Erythroblast (primary cell): ENCODE measurements around the gene FARP2.

ENCODE experiments used
- DNase-seq, 2 experiments: peaks; one replicate each; lab custom pipeline; 2025; lab: John Stamatoyannopoulos, UW
- GATA1 ChIP-seq: IDR thresholded peaks from 2 replicates; pipeline ENCODE4 v1.6.1; 2011; ENCODE audit warnings: low read depth, mild to moderate bottlenecking, control low read depth, low read length, moderate library complexity
- POLR2A ChIP-seq: IDR thresholded peaks from 2 replicates; pipeline ENCODE4 v1.6.1; 2011; ENCODE audit warnings: mild to moderate bottlenecking, low read length

The FARP2 gene

GRCh38 chr2:241493092-241493491, 137.0 kb downstream of the FARP2 start:
- TF ChIP-seq POLR2A (no peak), GATA1 (no peak)
- no peak for DNase-seq

GRCh38 chr2:241494311-241494908, 138.3 kb downstream of the FARP2 start:
- no peak for TF ChIP-seq POLR2A
- no peak for TF ChIP-seq GATA1
- no peak for DNase-seq

GRCh38 chr2:241495172-241496002, 139.3 kb downstream of the FARP2 start:
- DNase-seq, result no peak
- TF ChIP-seq GATA1 (no peak), POLR2A (no peak)

DNA sequence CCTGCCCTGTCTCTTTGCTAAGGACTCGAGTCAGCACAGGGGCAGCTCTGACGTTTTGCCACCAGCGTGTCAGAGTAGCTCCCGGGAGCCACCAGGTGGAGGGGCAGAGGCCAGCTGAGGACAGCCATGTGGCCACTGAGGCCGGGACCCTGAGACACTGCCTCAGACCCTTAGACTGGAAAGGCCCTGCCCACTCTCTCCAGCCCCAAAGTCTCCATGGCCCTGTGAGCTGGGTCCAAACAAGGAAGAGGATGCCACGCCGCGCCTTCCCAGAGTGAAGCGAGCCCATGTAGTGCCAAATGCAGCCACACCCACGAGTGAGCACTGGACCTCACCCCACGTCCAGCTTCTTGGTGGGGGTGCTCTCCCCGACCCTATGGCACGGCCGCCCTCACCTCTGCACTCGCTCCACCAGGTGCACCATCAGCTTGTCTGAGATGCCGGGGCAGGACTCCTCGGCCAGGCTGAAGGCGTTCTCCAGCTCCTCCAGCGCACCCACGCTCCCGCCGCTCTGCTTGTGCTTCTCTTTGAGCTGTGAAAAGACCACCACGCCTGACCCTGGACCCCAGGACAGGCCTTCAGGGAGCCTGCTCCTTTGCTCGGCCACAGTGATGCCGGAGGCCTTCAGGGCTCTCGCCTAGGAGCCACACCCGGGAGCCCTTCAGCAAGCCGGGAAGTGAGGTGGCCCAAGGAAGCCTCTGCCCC, 140.1 kb downstream of the FARP2 start:
- no peak for TF ChIP-seq POLR2A
- TF ChIP-seq GATA1, result no peak
- DNase-seq, result no peak

- no peak for DNase-seq
- TF ChIP-seq POLR2A (no peak), GATA1 (no peak)
Measured at GRCh38 chr2:241496904-241497877, 141.1 kb downstream of the FARP2 start.

- TF ChIP-seq POLR2A (no peak), GATA1 (no peak)
- DNase-seq, result no peak
Measured at GRCh38 chr2:241498115-241499070, 142.3 kb downstream of the FARP2 start.

GRCh38 chr2:241499146-241499965, 143.3 kb downstream of the FARP2 start:
- DNase-seq, result no peak
- no peak for TF ChIP-seq GATA1
- no peak for TF ChIP-seq POLR2A

- no peak for TF ChIP-seq GATA1
- no peak for TF ChIP-seq POLR2A
- no peak for DNase-seq
Measured at GRCh38 chr2:241500016-241500415, 143.9 kb downstream of the FARP2 start.

GRCh38 chr2:241500431-241500975, 144.4 kb downstream of the FARP2 start:
- TF ChIP-seq GATA1 (no peak), POLR2A (no peak)
- no peak for DNase-seq

- DNase-seq, result no peak
- TF ChIP-seq POLR2A, result no peak
- no peak for TF ChIP-seq GATA1
Measured at GRCh38 chr2:241501099-241501541, 145.0 kb downstream of the FARP2 start.

GRCh38 chr2:241501551-241501950, 145.5 kb downstream of the FARP2 start:
- no peak for TF ChIP-seq POLR2A
- TF ChIP-seq GATA1, result no peak
- no peak for DNase-seq

DNA sequence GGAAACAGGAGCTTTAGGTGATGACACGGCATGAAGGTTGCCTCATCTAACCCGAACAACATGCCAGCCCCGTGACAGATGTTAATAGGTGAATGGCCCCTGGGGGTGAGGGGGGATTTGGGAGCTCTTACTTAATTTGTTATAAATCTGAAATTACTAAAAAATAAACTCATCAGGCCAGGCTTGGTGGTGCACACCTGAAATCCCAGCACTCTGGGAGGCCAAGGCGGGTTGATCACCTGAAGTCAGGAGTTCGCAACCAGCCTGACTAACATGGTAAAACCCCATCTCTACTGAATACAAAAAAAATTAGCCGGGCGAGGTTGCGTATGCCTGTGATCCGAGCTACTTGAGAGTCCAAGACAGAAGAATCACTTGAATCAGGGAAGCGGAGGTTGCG, 146.2 kb downstream of the FARP2 start:
- DNase-seq, result no peak
- TF ChIP-seq GATA1, result no peak
